GM12892 (cell line): Measurements from ENCODE around the gene COL15A1.

Experiments
- POLR2A ChIP-seq: IDR thresholded peaks from 2 replicates; pipeline ENCODE4 v1.6.1; 2011; ENCODE audit warnings: low read depth, low read length, control low read depth
- POLR2AphosphoS5 ChIP-seq: IDR thresholded peaks from 2 replicates; pipeline ENCODE4 v1.6.1; 2011; ENCODE audit warnings: low read depth, low read length, control low read depth

DNA sequence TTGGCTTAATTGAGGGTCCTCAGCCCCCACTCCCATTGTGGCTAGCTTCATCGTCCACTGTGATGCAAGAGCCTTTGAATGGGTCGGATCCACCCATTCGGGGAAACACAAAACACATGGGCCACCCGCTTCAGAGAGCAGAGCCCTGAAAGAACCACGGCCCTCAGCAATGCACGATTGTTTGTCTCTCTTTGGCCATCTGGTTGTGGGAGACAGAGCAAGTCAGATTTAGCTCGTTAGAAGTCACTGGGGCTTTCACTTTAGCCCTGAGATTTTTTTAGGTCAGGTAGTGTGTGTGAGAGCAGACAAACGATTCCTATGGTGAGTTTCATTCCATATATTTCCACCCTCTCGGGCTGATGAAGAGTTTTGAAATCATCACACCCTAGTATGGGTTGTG, 12.9 kb upstream of the COL15A1 start:
- TF ChIP-seq POLR2AphosphoS5 (no peak), POLR2A (no peak)
